Stimulated activated CD4-positive, alpha-beta T cell treated with anti-CD3 and anti-CD28 coated beads, Interleukin-12 subunit alpha, Interleukin-12 subunit beta, amount 100 ng/mL, for 48 hours (primary cell): ENCODE results near the gene CDIP1.
"Not testable (repeated sequence)": the region's sequence is repeated elsewhere in the genome, so short reads cannot be mapped to it uniquely, and the experiment has no call there.

ENCODE experiments used
- DNase-seq, 3 donors: peaks; one replicate each; pipeline ENCODE4 v3.0.0-alpha.2; 2020; ENCODE audit warnings: low read depth in 2 of 3, low spot score in 1 of 3

The CDIP1 gene

DNA sequence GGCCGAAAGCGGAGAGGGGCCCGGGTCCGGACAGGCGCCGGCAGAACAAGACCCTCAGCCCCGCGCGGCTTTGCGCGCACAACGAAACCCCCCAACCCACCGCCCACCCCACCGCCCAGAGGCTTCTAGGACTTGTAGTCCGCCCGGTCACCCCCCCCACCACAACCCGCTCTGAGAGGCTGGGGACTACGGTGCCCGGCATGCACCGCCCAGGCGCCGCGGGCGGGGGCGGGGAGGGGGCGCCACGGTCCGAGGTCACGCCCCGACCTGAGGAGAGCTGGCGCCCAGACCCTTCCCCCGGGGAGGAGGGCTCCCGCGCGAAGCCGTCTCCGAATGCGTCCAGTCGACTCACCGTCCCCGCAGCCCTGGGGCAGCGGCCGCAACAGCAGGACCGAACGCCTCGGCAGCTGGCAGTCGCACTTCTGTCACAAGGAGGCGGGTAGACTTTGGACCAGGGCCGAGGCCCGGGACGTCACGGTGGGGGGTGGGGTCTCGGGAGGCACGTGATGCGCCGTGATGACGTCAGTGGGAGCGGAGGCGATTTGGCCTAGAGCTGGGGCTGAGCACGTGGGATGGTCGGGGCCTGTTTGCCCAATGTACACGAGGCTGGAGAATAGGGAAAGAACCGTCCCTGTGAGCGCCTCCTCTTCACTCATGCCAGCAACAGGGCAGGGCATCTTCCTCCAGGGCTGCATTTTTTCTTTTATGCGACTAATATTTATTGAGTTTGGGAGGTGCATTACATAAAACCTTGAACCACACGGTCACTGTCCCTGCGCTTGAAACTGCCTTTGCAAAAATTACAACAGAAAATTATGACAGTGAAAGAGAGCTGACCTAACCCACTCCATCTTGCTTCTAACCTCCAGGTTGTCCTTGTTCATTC is at the start of gene CDIP1:
Gene CDIP1 (minus strand): TSS at position 424 of the 886 bp plus-strand sequence. CDS start 24,643 bp downstream, outside the sequence.
- DNase-seq, result peak; percentile 95 to 99 (median 96)

DNA sequence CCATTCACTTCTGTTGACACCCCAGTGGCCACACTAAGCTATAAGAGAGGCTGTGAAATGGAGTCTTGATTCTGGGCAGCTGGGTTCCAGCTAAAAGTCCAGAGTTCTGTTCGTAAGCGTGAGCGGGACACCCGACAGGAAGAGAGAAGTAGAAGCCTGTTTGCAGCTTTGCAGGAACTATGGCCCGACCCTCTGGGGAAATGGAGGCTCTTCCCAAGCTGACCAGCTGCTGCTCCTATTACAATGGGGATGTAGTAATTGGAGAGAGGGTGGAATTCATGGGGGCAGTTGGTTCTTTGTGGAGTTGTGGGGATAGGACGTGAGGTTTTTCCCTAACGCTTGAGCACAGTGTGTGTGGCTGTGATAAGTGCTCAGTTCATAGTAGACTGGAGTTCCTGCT is 47.7 kb upstream of the CDIP1 start:
- DNase-seq, result no peak

- no peak for DNase-seq
Measured at GRCh38 chr16:4583906-4584305, 45.3 kb upstream of the CDIP1 start.

DNA sequence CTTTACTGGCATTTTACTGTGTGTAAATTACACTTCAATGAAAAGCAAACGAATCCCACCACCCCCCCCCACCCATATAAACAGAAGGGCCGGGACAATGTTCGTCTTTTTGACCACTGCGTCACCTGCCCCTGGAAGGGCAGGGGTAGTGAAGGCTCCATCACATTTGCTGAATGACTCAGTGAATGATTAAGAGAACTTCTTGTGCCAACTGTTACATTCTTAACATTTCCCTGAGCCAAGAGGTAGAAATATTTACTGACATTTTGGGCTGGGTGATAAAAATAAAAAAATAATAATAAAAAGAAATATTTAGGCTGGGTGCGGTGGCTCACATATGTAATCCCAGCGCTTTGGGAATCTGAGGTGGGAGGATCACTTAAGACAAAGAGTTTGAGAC is 41.7 kb upstream of the CDIP1 start:
- DNase-seq, result no peak

DNA sequence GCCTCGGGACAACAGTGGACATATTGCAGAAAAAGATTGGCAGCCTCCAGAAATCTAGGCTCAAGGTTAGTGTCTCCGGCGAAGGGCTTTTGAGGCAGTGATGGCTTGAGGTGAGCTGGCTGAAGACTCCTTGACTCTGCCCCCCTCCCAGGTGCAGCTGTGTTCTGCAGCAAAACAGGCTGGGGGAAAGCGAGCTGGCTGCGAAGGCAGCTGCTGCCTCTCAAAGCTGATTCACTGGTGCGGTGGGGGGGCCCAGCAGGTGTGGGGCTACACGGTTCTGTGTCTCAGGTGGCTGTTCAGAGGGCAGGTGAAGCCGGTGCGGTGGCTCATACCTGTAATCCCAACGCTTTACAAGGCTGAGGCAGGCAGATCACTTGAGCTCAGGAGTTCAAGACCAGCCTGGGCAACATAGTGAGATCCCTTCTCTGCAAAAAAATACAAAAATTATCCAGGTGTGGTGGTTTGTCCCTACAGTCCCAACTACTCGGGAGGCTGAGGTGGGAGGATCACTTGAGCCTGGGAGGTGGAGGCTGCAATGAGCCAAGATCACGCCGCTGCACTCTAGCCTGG is 40.5 kb upstream of the CDIP1 start:
- no peak for DNase-seq

- DNase-seq, result no peak
Measured at GRCh38 chr16:4576008-4576407, 37.4 kb upstream of the CDIP1 start.

DNA sequence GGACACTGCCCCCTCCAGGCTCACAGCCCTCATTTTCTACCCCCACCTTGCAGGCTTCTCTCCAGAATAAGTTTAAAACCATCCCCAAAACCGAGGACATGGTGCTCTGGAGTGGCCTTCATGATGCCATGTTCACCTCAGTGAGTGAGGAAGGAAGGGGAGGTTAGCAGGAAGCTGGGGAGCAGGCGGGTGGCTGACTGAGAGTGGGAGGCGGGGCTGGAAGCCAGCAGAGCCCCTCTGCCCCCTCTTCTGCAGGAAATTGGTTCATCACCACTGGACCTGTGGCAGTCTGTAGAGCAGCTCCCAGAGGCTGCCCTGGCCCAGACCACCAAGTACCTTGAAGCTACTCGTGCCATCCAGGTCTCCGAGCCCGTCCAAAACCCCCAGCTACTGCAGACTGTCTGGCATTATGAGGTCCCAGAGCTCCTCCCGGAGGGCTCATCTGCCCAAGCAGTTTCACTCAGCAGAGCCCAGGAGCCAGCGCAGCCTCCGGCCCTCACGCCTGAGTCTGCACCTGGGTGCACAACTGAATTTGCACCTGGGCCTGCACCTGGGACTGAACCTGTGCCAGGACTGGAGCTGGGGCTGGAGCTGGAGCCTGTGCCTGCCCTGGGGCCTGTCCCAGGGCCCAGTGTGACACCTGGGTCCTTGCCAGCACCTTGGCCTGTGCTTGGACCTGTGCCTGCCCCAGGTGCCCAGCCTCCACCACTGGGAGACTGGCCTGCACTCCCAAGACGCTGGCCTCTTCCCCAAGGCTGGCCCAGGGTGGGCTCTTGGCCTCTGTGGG is 36.5 kb upstream of the CDIP1 start:
- no peak for DNase-seq

DNA sequence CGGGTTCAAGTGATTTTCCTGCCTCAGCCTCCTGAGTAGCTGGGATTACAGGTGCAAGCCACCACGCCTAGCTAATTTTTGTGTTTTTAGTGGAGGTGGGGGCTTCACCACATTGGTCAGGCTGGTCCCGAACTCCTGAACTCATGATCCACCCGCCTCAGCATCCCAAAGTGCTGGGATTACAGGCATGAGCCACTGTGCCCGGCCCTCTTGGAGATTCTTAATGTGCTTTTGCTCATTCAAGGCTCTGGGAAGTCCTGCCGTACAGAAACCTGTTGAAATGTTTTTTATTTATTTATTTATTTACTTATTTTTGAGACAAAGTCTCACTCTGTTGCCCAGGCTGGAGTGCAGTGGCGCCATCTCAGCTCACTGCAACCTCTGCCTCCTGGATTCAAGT is 35.4 kb upstream of the CDIP1 start:
- not testable (repeated sequence) for DNase-seq

DNA sequence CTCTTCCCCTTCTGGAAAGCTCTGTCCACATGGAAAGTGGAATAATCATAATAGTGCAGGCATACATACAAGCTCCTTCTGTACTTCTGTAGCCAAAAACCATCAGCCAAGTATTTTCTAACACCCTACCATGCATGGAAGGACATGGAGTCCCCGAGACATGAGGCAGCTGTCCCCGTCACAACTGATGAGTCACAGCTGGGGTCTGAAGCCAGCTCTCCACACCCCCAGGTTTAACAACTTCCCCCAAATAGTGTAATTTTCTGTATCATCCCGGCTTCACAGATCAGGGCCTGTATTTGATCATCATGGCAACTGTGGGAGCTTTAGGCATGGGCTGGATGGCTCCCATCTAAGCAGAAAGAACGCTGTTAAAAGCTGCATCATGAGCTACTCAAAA is 34.1 kb upstream of the CDIP1 start:
- DNase-seq, result no peak

GRCh38 chr16:4570688-4571321 is 32.2 kb upstream of the CDIP1 start:
- no peak for DNase-seq

DNA sequence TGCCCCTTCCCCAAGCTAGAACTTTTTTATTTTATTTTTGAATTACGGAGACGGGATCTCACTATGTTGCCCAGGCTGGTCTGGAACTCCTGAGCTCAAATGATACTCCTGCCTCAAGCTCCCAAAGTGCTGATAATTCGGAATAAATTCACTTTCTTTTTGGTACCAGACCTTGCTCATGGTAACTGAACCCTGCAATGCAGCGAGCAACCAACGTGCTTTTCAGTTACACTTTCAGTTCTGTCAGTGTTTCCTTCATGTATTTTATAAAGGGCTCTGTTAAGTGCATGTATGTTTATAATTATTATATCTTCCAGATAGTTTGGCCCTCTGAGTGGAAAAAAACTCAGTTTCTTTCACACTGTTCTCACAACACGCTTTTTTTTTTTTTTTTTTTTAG is 31.5 kb upstream of the CDIP1 start:
- DNase-seq, result no peak

DNA sequence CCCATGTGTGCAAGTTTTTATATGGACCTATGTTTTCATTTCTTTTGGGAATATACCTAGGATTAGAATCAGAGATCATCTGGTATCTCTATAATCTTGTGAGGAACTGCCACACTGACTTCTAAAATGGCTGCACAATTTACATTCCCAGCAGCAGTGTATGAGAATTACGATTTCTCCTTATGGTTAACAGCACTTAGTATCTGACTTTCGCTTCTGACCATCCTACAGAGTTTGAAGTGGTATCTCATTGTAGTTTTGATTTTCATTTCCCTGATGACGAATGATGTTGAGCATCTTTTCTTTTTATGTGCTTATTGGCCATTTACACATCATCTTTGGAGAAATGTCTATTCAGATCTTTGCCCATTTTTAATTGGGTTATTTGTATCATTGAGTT is 27.6 kb upstream of the CDIP1 start:
- no peak for DNase-seq

- DNase-seq, result no peak
Measured at GRCh38 chr16:4564661-4565267, 26.2 kb upstream of the CDIP1 start.

DNA sequence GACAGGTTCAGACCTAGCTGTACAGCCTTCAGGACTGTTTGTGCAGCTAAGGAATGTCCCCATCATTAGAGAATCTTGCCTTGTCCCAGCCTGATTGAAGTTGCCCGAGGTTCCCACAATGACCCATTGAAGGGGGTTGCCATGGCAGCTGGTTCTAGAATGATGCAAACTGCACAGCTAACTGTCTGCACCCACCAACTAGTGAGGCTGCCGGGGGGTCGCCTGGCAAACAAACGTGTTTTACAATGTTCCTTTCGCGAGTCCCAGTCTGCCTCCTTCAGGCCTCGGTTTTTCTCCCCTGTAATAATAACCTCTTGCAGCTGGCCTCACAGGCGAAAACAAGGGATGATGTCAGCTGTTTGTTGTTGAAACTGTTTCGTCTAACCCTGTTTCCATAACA is 23.0 kb upstream of the CDIP1 start:
- DNase-seq, result no peak

DNA sequence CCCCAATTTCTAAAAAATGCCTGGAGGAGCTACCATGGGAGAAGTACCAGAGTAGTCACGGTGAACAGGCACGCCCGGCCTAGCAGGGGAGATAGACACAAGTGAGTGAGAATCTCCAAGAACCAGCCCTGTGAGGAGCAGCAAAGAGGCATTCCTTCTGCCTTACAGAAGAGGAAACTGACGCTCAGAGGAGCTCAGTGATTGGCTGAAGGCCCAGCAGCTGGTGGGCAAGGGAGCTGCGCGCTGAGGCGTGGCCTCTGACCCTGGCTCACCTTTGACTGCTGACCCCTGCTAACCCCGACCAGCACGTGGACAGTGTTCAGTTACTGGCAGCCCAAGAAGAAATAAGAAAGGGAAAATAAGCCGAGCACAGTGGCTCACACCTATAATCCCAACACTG is 19.4 kb upstream of the CDIP1 start:
- DNase-seq, result no peak

GRCh38 chr16:4556580-4556979 is 18.0 kb upstream of the CDIP1 start:
- no peak for DNase-seq

GRCh38 chr16:4556112-4556511 is 17.5 kb upstream of the CDIP1 start, which contains the start of gene C16orf96:
Gene C16orf96 (plus strand): TSS chr16:4556340. CDS start chr16:4556490, 150 bp downstream.
- DNase-seq, result no peak

GRCh38 chr16:4552541-4552940 is 14.0 kb upstream of the CDIP1 start:
- no peak for DNase-seq

DNA sequence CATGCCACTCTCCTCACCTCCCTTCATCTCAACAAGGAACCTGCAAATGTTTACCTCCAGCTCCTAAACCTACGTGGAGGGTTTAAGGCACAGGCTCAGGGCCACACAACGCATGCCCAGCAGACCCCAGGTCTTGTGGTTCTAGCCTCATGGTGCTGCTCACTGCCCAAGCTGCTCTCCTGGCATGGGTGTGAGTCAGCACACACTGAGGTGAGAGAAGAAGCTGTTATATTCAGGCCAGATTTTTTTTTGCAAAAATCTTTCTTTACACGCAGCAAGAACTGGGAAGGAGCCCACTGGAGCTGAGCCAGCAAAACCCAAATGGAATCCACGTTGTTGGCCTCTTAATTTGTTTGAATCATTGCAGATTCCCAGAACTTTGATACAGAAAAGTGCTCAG is 12.0 kb upstream of the CDIP1 start:
- no peak for DNase-seq

DNA sequence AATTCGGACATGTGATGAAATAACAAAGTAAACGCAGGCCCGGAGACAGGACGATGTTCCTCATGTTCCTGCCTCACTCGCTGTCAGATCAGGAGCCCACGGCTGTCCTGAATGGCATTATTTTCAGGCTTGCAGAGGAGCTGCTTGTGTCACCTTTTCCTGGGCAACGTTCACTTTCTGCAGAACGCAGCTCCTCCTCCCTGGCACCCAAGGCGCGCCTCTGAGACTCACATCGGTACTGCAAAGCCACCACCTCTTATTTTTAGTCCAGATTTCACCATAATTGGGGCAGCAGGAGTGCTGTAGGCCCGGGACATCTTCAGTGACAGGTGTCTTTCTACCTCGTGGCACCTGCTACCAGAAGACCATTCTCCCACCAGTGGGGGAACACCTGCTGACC is 9.6 kb upstream of the CDIP1 start:
- no peak for DNase-seq

GRCh38 chr16:4544473-4544872 is 5.9 kb upstream of the CDIP1 start:
- DNase-seq, result no peak
